ENCODE results near the gene NOL11. TPM values are rescaled to one million over a fixed set of nuclear protein-coding genes. Genes with fewer than 3 reads are reported as not detected.

NOL11 gene
- total RNA-seq, 1 experiment from 2014 or later = 38.2 TPM

GRCh38 chr17:67713169-67713568, 4.6 kb upstream of the NOL11 start:
- Histone ChIP-seq H3K4me3 (no peak overlapping the region), H3K4me2 (no peak overlapping the region), H3K9me2 (ENCODE audit: insufficient read depth) (no peaks in the 10 kb centered on the region), H4K20me1 (ENCODE audit: insufficient read depth) (no peaks in the 10 kb centered on the region), H3K27me3 (ENCODE audit: insufficient read depth, low read depth) (no peaks in the 10 kb centered on the region), H3K4me1 (replicated peaks; ENCODE audit: insufficient read depth) (no peaks in the 10 kb centered on the region), H3F3A (ENCODE audit: insufficient read depth, low read depth) (no peaks in the 10 kb centered on the region), H3K36me3 (ENCODE audit: low read depth) (no peaks in the 10 kb centered on the region), H3K27ac (no peak overlapping the region), H3K9me3 (ENCODE audit: insufficient read depth, low read depth) (no peaks in the 10 kb centered on the region), H2AFZ (no peak overlapping the region), H3K79me2 (ENCODE audit: low read depth) (peaks cover 8% of the 10 kb centered on the region)
- TF ChIP-seq EZH2 (IDR thresholded peaks at IDR 0.05; ENCODE audit: low read depth) (no peak), CTCF (conservative IDR thresholded peaks at IDR 0.05) (no peak)
- BruUV-seq (replicated peaks) = no TSS peak
- ChIA-PET CTCF (no interaction called here), POLR2A (ENCODE audit: unreplicated experiment) (no interaction called here)
- intact Hi-C loops (cut with micrococcal nuclease; ENCODE audit: unreplicated experiment) = no loop called here
- no peak for DNase-seq

GRCh38 chr17:67716405-67716798, 1.3 kb upstream of the NOL11 start:
- intact Hi-C loops (cut with micrococcal nuclease; ENCODE audit: unreplicated experiment) = loop anchor here (5.0 kb wide), 1 partner anchor 339 kb away; the partner anchor contains the start of gene PITPNC1
- no peak for DNase-seq
- no peak overlapping the region for H3K27ac ChIP-seq
- peaks cover 12% of the 10 kb centered on the region; the same call in 1 of the 2 replicates for H3F3A ChIP-seq (ENCODE audit: insufficient read depth, low read depth)
- no peaks in the 10 kb centered on the region for H3K9me3 ChIP-seq (ENCODE audit: insufficient read depth, low read depth)
- no peaks in the 10 kb centered on the region for H3K9me2 ChIP-seq (ENCODE audit: insufficient read depth)
- H3K4me1 ChIP-seq (replicated peaks; ENCODE audit: insufficient read depth) = peaks cover 10% of the 10 kb centered on the region
- ChIA-PET POLR2A (ENCODE audit: unreplicated experiment) (interaction anchor here (0.6 kb wide), 1 partner anchor 741 kb away, joined by 4 read pairs; no protein-coding TSS in a partner anchor), CTCF (no interaction called here)
- peaks cover 14% of the 10 kb centered on the region for H3K36me3 ChIP-seq (ENCODE audit: low read depth)
- BruUV-seq (replicated peaks) = no TSS peak
- TF ChIP-seq EZH2 (IDR thresholded peaks at IDR 0.05; ENCODE audit: low read depth) (no peak), CTCF (conservative IDR thresholded peaks at IDR 0.05) (no peak)
- H2AFZ ChIP-seq = no peak overlapping the region; the same call in 1 of the 2 replicates
- H4K20me1 ChIP-seq (ENCODE audit: insufficient read depth) = peaks cover 6% of the 10 kb centered on the region; the same call in 1 of the 2 replicates
- peak overlapping the region; percentile 89 for H3K4me3 ChIP-seq
- H3K79me2 ChIP-seq (ENCODE audit: low read depth) = peaks cover 33% of the 10 kb centered on the region
- H3K4me2 ChIP-seq = peak overlapping the region; percentile 78
- H3K27me3 ChIP-seq (ENCODE audit: insufficient read depth, low read depth) = no peaks in the 10 kb centered on the region

- peak overlapping the region; percentile 92 for H2AFZ ChIP-seq
- intact Hi-C loops (cut with micrococcal nuclease; ENCODE audit: unreplicated experiment) = loop anchor here (5.0 kb wide), 1 partner anchor 340 kb away; the partner anchor contains the start of gene PITPNC1
- H3K4me2 ChIP-seq = peak overlapping the region; percentile 78
- peaks cover 33% of the 10 kb centered on the region for H3K79me2 ChIP-seq (ENCODE audit: low read depth)
- H3K9me3 ChIP-seq (ENCODE audit: insufficient read depth, low read depth) = no peaks in the 10 kb centered on the region
- POLR2A ChIA-PET (ENCODE audit: unreplicated experiment) = interaction anchor here (0.5 to 0.6 kb wide), 2 partner anchors 48 to 445 kb away, joined by 3 to 5 read pairs; no protein-coding TSS in a partner anchor
- no peak for DNase-seq
- peaks cover 22% of the 10 kb centered on the region for H3K36me3 ChIP-seq (ENCODE audit: low read depth)
- H3F3A ChIP-seq (ENCODE audit: insufficient read depth, low read depth) = peaks cover 12% of the 10 kb centered on the region; the same call in 1 of the 2 replicates
- H3K4me3 ChIP-seq = peak overlapping the region; percentile 89
- BruUV-seq (replicated peaks) = TSS peak; percentile 96
- peaks cover 10% of the 10 kb centered on the region for H3K4me1 ChIP-seq (replicated peaks; ENCODE audit: insufficient read depth)
- peaks cover 9% of the 10 kb centered on the region; the same call in 1 of the 2 replicates for H4K20me1 ChIP-seq (ENCODE audit: insufficient read depth)
- H3K9me2 ChIP-seq (ENCODE audit: insufficient read depth) = no peaks in the 10 kb centered on the region
- TF ChIP-seq EZH2 (IDR thresholded peaks at IDR 0.05; ENCODE audit: low read depth) (no peak), CTCF (conservative IDR thresholded peaks at IDR 0.05) (no peak)
- H3K27ac ChIP-seq = peak overlapping the region; percentile 67
- CTCF ChIA-PET = interaction anchor here (1.0 kb wide), 1 partner anchor 749 kb away, joined by 5 read pairs; no protein-coding TSS in a partner anchor
- H3K27me3 ChIP-seq (ENCODE audit: insufficient read depth, low read depth) = no peaks in the 10 kb centered on the region
Observed at GRCh38 chr17:67717192-67717623, 528 bp upstream of the NOL11 start.

All from PC-9 (cell line).